ENCODE results near the gene PCDH19.

PCDH19 gene

DNA sequence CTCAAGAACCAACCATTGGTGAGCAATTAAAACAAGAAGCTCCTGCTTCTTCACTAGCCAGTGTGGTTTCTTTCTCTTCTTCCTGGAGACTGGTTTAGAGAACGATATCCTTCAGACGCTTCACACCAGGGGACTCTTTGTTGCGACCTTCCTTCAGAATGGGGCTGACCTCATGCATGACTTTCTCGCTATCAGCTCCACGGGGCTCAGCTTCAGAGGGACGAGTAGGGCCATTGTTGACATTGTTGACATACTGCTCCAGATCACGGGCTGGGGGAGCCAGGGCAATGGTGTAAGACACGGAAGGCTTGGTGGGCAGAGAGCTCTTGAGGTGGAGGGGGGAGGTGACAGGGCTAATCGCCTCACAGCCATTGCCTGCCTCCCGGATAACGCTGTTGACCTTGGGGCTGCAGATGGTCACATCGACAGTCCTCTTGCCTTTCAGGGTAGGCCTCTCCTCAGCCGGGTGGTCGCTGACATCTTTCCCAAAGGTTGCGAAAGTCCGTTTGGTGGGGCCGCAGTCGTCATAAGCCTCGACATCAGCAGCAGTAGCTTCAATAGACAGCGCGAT lies 113.8 kb downstream of the PCDH19 start:
- DNase-seq: no peak

DNA sequence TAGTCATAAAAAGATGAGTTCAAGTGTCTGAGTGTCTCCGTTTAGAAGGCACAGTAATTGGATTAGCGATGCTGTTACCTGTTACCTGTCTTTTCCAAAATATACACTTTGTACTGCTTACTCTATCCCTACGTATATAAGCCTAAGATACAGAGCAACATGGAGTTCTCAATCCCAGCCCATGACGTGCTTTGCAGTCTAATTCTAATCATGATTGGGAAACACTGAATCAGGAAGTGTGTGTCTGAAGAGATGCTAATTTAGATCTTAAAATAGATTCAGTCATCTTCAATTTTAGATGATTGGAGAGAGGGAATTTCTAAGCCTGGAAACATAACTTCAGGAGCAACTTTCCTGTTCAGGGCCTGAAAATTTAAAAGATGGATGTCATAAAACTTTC lies 115.1 kb downstream of the PCDH19 start:
- no peak for DNase-seq

DNA sequence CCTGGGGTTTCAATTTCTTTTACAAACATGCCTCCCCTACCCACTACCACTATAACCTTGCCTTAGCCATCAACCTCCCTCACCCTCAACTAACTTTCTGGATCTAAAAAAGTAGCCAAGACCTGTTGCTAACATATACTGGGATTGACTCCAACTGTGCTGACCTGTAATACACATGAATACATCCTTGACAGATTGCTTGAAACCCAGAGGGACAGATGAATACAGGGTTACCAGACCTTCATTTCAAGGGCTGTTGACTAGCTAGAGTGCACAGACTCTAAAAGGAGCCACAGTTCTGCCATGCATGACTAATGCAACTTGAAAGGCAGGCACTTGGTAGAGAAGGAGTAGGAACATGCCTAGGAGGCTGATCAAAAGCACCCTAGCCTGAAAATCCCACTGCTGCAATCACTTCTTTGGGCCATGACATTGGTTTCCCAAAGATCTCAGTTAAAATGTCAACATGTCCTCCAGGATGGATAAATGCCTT lies 121.0 kb downstream of the PCDH19 start:
- no peak for DNase-seq

DNA sequence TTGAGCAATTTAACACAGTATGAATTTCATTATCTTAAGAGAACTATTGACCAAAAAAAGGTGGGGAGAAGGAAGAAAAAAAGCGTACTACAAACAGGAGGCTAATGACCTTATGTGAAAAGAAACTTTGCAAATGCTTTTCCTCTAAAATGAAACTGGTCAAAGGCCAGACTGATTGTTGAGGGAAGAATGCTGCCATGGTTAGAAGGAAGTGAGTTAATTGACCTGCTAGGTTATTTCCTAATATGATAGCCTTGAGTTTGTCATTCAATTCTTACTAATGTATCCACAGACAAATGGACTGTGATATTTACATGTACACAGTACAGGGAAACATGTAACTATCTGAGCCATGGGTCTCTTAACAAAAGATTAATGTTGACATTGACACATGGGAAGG lies 132.8 kb downstream of the PCDH19 start:
- DNase-seq: no peak

DNA sequence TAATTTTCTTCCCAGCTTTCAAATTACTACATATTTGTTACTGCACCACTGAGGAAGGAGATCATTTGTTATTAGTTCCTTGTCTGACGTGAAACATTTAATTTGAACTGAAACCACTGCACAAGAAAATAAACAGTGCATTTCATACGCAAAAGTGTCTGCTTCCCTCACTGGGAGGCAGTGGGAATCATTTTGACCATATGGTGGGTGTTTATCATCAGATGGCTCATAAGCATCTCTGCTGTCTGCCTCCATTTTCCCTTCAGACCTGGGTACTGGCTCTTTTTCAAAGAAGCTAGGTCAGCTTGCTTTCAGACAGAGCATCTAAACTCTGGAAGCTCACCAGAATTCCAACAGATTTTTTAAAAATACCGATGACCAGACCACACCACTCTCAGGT lies 135.2 kb downstream of the PCDH19 start:
- no peak for DNase-seq

DNA sequence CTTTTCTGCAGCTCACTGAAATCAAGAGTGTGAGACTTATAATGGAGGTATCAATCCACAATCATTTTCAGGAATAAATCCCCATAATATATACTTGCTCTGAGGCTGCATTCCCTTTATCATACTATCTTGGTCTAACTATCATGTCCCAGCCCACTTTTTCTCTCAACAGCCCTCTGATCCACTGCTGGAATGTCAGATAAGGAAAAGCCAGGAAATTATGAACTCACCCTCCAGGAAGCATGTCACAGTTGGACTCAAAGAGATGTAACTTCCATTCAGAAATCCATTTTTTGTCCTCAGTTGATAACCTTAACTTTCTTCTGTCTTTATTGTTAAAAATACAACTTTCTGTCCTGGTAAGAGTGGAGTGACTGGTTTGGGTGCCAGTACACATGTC lies 144.9 kb downstream of the PCDH19 start:
- DNase-seq: no peak

DNA sequence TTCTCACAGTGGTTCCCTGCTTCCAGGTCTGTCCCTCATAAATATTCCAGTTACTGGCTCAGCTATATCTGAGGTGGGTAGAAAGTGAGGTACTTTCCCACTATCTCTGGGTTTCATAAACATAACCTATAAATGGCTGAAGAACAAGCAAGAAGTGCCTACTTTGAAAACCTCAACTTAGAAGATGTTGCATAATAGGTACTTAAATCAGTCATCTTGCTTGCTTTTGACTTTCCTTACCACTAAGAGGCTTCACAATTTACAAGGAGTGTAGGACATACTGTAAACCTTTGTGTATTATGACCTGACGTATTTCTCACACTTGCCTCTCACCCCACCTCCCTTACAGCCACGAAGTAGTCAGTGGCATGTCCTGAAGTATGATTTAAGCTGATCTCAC lies 145.9 kb downstream of the PCDH19 start:
- DNase-seq: no peak

DNA sequence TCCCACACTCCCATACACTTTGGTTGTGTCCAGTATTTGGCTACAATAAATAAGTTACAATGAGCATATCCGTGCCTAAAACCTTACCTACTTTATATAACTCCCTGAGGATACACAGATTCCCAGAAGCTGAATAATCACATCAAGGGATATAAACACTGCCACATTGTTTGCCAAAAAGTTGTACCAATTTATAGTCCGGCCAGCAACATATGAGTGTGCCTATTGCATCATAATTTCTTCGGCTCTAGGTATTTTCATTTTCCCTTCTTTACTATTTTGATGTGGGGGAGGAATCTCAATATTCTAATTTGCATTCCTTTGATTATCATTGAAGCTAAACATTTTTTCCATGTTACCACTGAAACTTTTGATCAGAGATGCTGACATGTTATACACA lies 146.4 kb downstream of the PCDH19 start:
- DNase-seq: no peak

DNA sequence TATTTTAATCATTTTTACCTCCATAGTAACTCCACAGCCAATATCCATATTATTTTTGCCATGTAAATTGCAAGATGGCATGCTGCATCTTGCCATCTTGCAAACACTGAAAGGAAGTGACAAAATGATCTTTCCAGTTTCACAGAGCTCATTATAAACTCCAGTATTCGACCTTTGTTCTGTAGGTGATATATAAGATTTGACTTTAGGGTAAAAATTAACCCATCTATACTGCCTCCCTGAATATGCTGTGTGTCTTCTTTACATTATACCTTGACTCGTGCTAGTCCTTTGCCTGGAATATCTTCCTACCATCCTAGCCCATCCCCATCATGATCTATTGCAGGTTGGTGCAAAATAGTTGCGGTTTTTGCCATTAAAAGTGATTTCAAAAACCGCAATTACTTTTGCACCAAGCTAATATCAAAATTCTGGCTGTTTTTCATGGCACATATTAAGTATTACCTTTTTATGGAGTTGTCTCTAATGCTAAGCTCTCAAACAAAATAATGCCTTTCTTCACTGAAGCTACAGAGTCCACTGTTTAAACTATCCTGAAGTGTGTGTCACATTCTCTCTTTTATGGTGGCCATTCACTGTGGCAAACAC lies 161.1 kb downstream of the PCDH19 start:
- no peak for DNase-seq

DNA sequence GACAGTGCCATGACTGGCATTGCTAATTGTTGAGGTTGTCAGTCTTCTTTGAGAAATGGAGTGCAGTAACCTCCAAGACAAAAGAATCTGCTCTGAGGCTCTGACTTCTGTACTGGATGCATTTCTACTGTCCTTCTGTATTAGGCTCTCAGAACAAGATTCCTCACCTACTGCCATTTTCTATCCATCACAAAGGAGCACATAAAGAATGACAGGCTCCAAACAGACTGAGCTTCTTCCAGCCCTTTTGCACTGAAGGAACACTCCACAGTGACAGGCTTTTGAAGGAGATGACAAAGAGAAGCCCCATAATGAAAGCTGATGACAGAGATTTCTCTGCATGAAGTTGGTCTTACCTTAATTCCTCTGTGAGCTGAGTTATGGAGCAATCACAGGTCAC lies 162.2 kb downstream of the PCDH19 start:
- DNase-seq: no peak

DNA sequence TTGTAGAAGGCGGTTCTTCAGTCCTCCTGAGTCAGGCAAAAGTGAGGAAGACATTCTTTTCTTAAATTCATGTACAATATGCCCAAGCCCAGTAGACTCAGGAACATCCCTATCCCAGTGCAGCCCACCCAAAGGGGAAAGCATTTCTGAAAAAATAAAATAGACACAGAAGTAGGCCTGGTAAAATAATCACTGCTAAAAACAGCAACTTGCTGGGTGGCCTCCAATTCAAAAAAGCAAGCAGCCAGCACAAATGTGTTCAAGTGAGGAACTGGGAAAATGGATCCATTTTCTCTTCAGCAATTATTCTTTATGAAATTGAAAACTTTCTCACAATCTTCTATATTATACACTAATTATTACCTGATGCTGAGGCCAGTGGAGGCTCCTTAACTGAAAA lies 165.4 kb downstream of the PCDH19 start:
- no peak for DNase-seq

All from GOT3 (cell line).